WTC11 (cell line): ENCODE data around the gene SNX30. TPM values are rescaled to one million over a fixed set of nuclear protein-coding genes. Genes with fewer than 3 reads are reported as not detected.

Source experiments
- ATAC-seq: fragments of 200-7000 bp; cut with Tn5 transposase; 2 replicates; pipeline ENCODE4 v1.10.0; 2021; ENCODE audit warnings: mild to moderate bottlenecking, moderate library complexity
- CTCF ChIA-PET: fragments of 300-600 bp; sonication (Branson Sonifier 250); formaldehyde crosslinking; loops from one replicate; lab custom pipeline; 2021; ENCODE audit warnings: antibody characterized with exemption; lab: Charles Lee
- POLR2A ChIA-PET: fragments of 350-600 bp; sonication (Branson Sonifier 250); formaldehyde crosslinking; loops from one replicate; lab custom pipeline; 2021; ENCODE audit warnings: antibody characterized with exemption; lab: Charles Lee
- DNase-seq: peaks from one replicate; pipeline ENCODE4 v3.0.0; 2021; ENCODE audit warnings: low spot score
- H3K27ac Mint-ChIP-seq: 2 replicates; pipeline ENCODE4 v1.8.0; 2021; ENCODE audit warnings: mixed read lengths
- H3K27me3 Mint-ChIP-seq: 2 replicates; pipeline ENCODE4 v1.8.0; 2021; ENCODE audit warnings: low read depth, mild to moderate bottlenecking, moderate library complexity, mixed read lengths
- H3K36me3 Mint-ChIP-seq: 2 replicates; pipeline ENCODE4 v1.8.0; 2021; ENCODE audit warnings: mixed read lengths
- H3K4me1 Mint-ChIP-seq: 2 replicates; pipeline ENCODE4 v1.8.0; 2022; ENCODE audit warnings: mixed read lengths
- H3K4me3 Mint-ChIP-seq: 2 replicates; pipeline ENCODE4 v1.8.0; 2021; ENCODE audit warnings: mild to moderate bottlenecking, moderate library complexity, mixed read lengths
- H3K9me3 Mint-ChIP-seq: 2 replicates; pipeline ENCODE4 v1.8.0; 2021; ENCODE audit warnings: mixed read lengths
- ATF1 ChIP-seq: sonication (generic); formaldehyde crosslinking; IDR thresholded peaks from 2 replicates; pipeline ENCODE4 v1.8.1; 2023; ENCODE audit warnings: mild to moderate bottlenecking, moderate library complexity, missing genetic modification reagents
- CREB1 ChIP-seq: sonication (generic); formaldehyde crosslinking; IDR thresholded peaks from 2 replicates; pipeline ENCODE4 v1.8.0; 2023; ENCODE audit warnings: mild to moderate bottlenecking, missing genetic modification reagents
- CTCF ChIP-seq: fragments of 200-600 bp; IDR thresholded peaks from 2 replicates; pipeline ENCODE4 v1.8.0; 2022; ENCODE audit warnings: antibody characterized with exemption
- E2F4 ChIP-seq: sonication (generic); formaldehyde crosslinking; IDR thresholded peaks from 2 replicates; pipeline ENCODE4 v1.8.1; 2022; ENCODE audit warnings: low read depth, mild to moderate bottlenecking, moderate library complexity, missing genetic modification reagents, borderline replicate concordance
- E2F5 ChIP-seq: sonication (generic); formaldehyde crosslinking; IDR thresholded peaks from 2 replicates; pipeline ENCODE4 v1.8.1; 2022; ENCODE audit warnings: mild to moderate bottlenecking, moderate library complexity, missing genetic modification reagents
- ERG ChIP-seq: fragments of 250-450 bp; sonication (Bioruptor Pico); IDR thresholded peaks from 2 replicates; pipeline ENCODE4 v1.8.0; 2021; ENCODE audit warnings: mild to moderate bottlenecking
- ESRRA ChIP-seq: sonication (generic); formaldehyde crosslinking; IDR thresholded peaks from 2 replicates; pipeline ENCODE4 v1.8.1; 2022; ENCODE audit warnings: mild to moderate bottlenecking, missing genetic modification reagents, borderline replicate concordance
- ETV6 ChIP-seq: sonication (generic); formaldehyde crosslinking; IDR thresholded peaks from 2 replicates; pipeline ENCODE4 v1.8.1; 2022; ENCODE audit warnings: mild to moderate bottlenecking, missing genetic modification reagents
- GABPB1 ChIP-seq: sonication (generic); formaldehyde crosslinking; IDR thresholded peaks from 2 replicates; pipeline ENCODE4 v1.8.1; 2023; ENCODE audit warnings: mild to moderate bottlenecking, missing genetic modification reagents
- HMGA2 ChIP-seq: fragments of 250-450 bp; sonication (Bioruptor Pico); IDR thresholded peaks from 2 replicates; pipeline ENCODE4 v1.4.0; 2021; ENCODE audit warnings: mild to moderate bottlenecking, moderate library complexity
- IRF1 ChIP-seq: sonication (generic); formaldehyde crosslinking; IDR thresholded peaks from 2 replicates; pipeline ENCODE4 v1.8.0; 2023; ENCODE audit warnings: missing genetic modification reagents
- IRF2 ChIP-seq: sonication (generic); formaldehyde crosslinking; IDR thresholded peaks from 2 replicates; pipeline ENCODE4 v1.8.0; 2022; ENCODE audit warnings: low read depth, missing genetic modification reagents, borderline replicate concordance
- MLX ChIP-seq: sonication (generic); formaldehyde crosslinking; IDR thresholded peaks from 2 replicates; pipeline ENCODE4 v1.8.1; 2023; ENCODE audit warnings: mild to moderate bottlenecking, missing genetic modification reagents, moderate library complexity
- NFATC4 ChIP-seq: fragments of 250-450 bp; sonication (Bioruptor Pico); IDR thresholded peaks from 2 replicates; pipeline ENCODE4 v1.9.0; 2021; ENCODE audit warnings: mild to moderate bottlenecking
- NFE2L1 ChIP-seq: sonication (generic); formaldehyde crosslinking; IDR thresholded peaks from 2 replicates; pipeline ENCODE4 v1.8.1; 2023; ENCODE audit warnings: missing genetic modification reagents
- NR1H2 ChIP-seq: sonication (generic); formaldehyde crosslinking; IDR thresholded peaks from 2 replicates; pipeline ENCODE4 v1.9.0; 2021; ENCODE audit warnings: mild to moderate bottlenecking, moderate library complexity, missing genetic modification reagents
- STAT6 ChIP-seq: sonication (generic); formaldehyde crosslinking; conservative IDR thresholded peaks from 2 replicates; pipeline ENCODE4 v1.8.1; 2023; ENCODE audit warnings: mild to moderate bottlenecking, low read depth, missing genetic modification reagents, moderate library complexity
- ZBTB21 ChIP-seq: sonication (generic); formaldehyde crosslinking; IDR thresholded peaks from 2 replicates; pipeline ENCODE4 v1.8.1; 2023; ENCODE audit warnings: mild to moderate bottlenecking, missing genetic modification reagents, borderline replicate concordance
- ZMAT4 ChIP-seq: fragments of 250-450 bp; sonication (Bioruptor Pico); IDR thresholded peaks from 2 replicates; pipeline ENCODE4 v1.9.0; 2021; ENCODE audit warnings: mild to moderate bottlenecking
- ZNF263 ChIP-seq: sonication (generic); formaldehyde crosslinking; IDR thresholded peaks from 2 replicates; pipeline ENCODE4 v1.8.1; 2022; ENCODE audit warnings: low read depth, mild to moderate bottlenecking, moderate library complexity, missing genetic modification reagents
- ZNF425 ChIP-seq: fragments of 250-450 bp; sonication (Bioruptor Pico); conservative IDR thresholded peaks from 2 replicates; pipeline ENCODE4 v1.9.0; 2021; ENCODE audit warnings: mild to moderate bottlenecking
- total RNA-seq: library from RNA; stranded (reverse); gene quantifications from 3 replicates; pipeline ENCODE4 v1.2.3, GENCODE V29; 2021

SNX30 gene
- total RNA-seq, 1 experiment from 2014 or later: 13.4 TPM

- H3K36me3 Mint-ChIP-seq: peaks cover 9% of the 10 kb centered on the region; the same call in 1 of the 2 replicates
- H3K27me3 Mint-ChIP-seq: no peaks in the 10 kb centered on the region
- no peak for DNase-seq
- ATAC-seq: no peak
- no peak for TF ChIP-seq IRF2
- TF ChIP-seq ATF1: no peak
- TF ChIP-seq NFATC4: no peak
- TF ChIP-seq IRF1 (CRISPR knock-in tag): no peak
- TF ChIP-seq GABPB1 (CRISPR knock-in tag): no peak
- no peak for TF ChIP-seq ESRRA (CRISPR knock-in tag)
- no peak for TF ChIP-seq MLX (CRISPR knock-in tag)
- TF ChIP-seq NR1H2 (CRISPR knock-in tag): no peak
- TF ChIP-seq E2F5 (CRISPR knock-in tag): no peak
- TF ChIP-seq CREB1 (CRISPR knock-in tag): no peak
- no peak for TF ChIP-seq HMGA2 (CRISPR knock-in tag)
- no peak for TF ChIP-seq ERG (CRISPR knock-in tag)
- TF ChIP-seq E2F4 (CRISPR knock-in tag): no peak
- TF ChIP-seq ETV6: no peak
- TF ChIP-seq NFE2L1 (CRISPR knock-in tag): no peak
- TF ChIP-seq ZNF263 (CRISPR knock-in tag): no peak
- H3K4me3 Mint-ChIP-seq: no peak overlapping the region
- H3K9me3 Mint-ChIP-seq: no peaks in the 10 kb centered on the region
- ChIA-PET POLR2A (no interaction called here), CTCF (interaction anchor here (1.6 to 2.1 kb wide), 3 partner anchors 11 to 56 kb away, joined by 4 to 7 read pairs (median 7); no protein-coding TSS in a partner anchor)
- H3K27ac Mint-ChIP-seq: no peak overlapping the region; the same call in 1 of the 2 replicates
- H3K4me1 Mint-ChIP-seq: peaks cover 5% of the 10 kb centered on the region
Measured at GRCh38 chr9:112831281-112831851, 80.8 kb downstream of the SNX30 start.

GRCh38 chr9:112831969-112832368 is 81.4 kb downstream of the SNX30 start:
- DNase-seq: no peak
- Mint-ChIP-seq H3K4me1 (peaks cover 10% of the 10 kb centered on the region), H3K9me3 (no peaks in the 10 kb centered on the region), H3K4me3 (no peak overlapping the region), H3K27me3 (no peaks in the 10 kb centered on the region)
- CTCF ChIA-PET: interaction anchor here (1.7 to 2.1 kb wide), 2 partner anchors 13 to 55 kb away, joined by 4 to 7 read pairs; no protein-coding TSS in a partner anchor
- ATAC-seq: no peak
- TF ChIP-seq ZNF425 (CRISPR knock-in tag) (no peak), ZBTB21 (CRISPR knock-in tag) (no peak), ZMAT4 (CRISPR knock-in tag) (no peak), CREB1 (CRISPR knock-in tag) (no peak), CTCF (no peak), STAT6 (CRISPR knock-in tag) (no peak), ETV6 (no peak)
- TF ChIP-seq, all 79 proteins: peak for 0
- Mint-ChIP-seq H3K36me3 (peaks cover 15% of the 10 kb centered on the region), H3K27ac (no peak overlapping the region)
- POLR2A ChIA-PET: no interaction called here
